ENCODE data around the gene HIKESHI. TPM values are rescaled to one million over a fixed set of nuclear protein-coding genes. Genes with fewer than 3 reads are reported as not detected.

Gene HIKESHI
- 22.2 and 34.9 TPM in 2 replicates for total RNA-seq (2014; rRNA removed; shearing (Covaris generic))
- 43.9 and 48.6 TPM in 2 replicates for total RNA-seq (2022)
- Bru-seq, nascent RNA: percentile 73 among the genes with signal in this experiment
- BruChase-seq, experiment 1, labeled RNA remaining after a 6-hour chase: percentile 71 among the genes with signal in this experiment
- BruChase-seq, experiment 2, labeled RNA remaining after a 2-hour chase: percentile 66 among the genes with signal in this experiment
- long read RNA-seq, transcript HIKESHI-201 (5 exons, 1,113 nt): major isoform, 57 of 87 reads
- long read RNA-seq, transcript HIKESHI-207 (4 exons, 1,694 nt): minor isoform, 9 of 87 reads
- long read RNA-seq, partial matches to known transcripts: 1 of 87 reads
- long read RNA-seq, other reads (novel, unspliced or antisense): 18 of 87 reads

DNA sequence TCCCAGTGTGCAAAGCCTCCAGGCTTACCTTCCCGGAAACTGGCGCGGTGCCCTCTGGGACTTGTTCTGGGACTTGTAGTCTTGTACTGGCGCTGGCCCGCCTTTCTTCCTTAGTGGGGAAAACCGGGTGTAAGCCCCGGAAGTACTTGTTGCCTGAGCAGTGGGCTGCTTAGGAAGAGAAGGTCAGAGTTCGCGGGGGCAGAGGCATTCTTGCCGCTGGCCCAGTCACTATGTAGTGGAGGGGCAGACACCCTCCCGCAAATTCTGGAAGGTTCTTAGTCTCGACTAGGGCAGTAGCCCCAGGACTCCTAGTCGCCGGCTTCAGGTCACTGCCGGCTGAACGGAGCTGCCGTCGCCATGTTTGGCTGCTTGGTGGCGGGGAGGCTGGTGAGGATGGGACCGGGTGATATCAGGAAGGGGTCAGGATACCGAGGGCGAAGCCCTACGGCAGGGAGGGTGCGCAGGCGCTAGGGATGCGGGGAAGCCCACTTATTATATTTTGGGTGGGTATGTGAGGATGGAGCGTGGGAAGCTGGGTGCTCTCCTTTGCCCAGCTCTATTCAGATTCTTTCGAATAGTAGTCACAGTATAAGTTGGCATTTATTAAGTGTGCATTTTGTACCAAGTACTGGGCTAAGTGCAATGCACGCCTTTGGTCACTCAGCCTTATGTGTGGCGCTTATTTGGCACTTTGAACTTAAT is at the start of gene HIKESHI:
Gene HIKESHI, plus strand, starts transcription at position 149 of the 702 bp plus-strand sequence. Its CDS starts 209 bp downstream, at position 358.
- no TSS peak for BruUV-seq (replicated peaks)
- intact Hi-C loops (cut with micrococcal nuclease; ENCODE audit: unreplicated experiment): loop anchor here (1.0 to 2.0 kb wide), 2 partner anchors 57 to 637 kb away; partner anchors contain the start of gene CREBZF
- H2AFZ ChIP-seq (ENCODE audit: low read length): peak within 1 kb of the TSS; percentile 94
- peak within 1 kb of the TSS; percentile 76 for H3K4me3 ChIP-seq (ENCODE audit: low read depth, low read length, poor library complexity, severe bottlenecking)
- CTCF ChIA-PET (ENCODE audit: unreplicated experiment): no interaction called here
- no peak for TF ChIP-seq EZH2phosphoT487 (IDR thresholded peaks at IDR 0.05; ENCODE audit: borderline replicate concordance, low read depth, low read length)
- TF ChIP-seq, protein P1, sequence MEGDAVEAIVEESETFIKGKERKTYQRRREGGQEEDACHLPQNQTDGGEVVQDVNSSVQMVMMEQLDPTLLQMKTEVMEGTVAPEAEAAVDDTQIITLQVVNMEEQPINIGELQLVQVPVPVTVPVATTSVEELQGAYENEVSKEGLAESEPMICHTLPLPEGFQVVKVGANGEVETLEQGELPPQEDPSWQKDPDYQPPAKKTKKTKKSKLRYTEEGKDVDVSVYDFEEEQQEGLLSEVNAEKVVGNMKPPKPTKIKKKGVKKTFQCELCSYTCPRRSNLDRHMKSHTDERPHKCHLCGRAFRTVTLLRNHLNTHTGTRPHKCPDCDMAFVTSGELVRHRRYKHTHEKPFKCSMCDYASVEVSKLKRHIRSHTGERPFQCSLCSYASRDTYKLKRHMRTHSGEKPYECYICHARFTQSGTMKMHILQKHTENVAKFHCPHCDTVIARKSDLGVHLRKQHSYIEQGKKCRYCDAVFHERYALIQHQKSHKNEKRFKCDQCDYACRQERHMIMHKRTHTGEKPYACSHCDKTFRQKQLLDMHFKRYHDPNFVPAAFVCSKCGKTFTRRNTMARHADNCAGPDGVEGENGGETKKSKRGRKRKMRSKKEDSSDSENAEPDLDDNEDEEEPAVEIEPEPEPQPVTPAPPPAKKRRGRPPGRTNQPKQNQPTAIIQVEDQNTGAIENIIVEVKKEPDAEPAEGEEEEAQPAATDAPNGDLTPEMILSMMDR (conservative IDR thresholded peaks at IDR 0.05; ENCODE audit: low read length): no peak
- peaks cover 36% of the 10 kb centered on the region for H3K79me2 ChIP-seq (ENCODE audit: insufficient read depth, low read depth, low read length)
- H3K36me3 ChIP-seq (ENCODE audit: insufficient read depth, low read length): peaks cover 15% of the 10 kb centered on the region
- peak; percentile 95 for DNase-seq (ENCODE audit: low spot score)
- peak within 1 kb of the TSS; percentile 85 for H3K4me2 ChIP-seq (ENCODE audit: low read length)
- H3K9me3 ChIP-seq (ENCODE audit: low read length): no peaks in the 10 kb centered on the region
- H4K20me1 ChIP-seq (ENCODE audit: insufficient read depth, low read length): peaks cover 9% of the 10 kb centered on the region; the same call in 1 of the 2 replicates
- peak within 1 kb of the TSS; percentile 43 for H3K27ac ChIP-seq (ENCODE audit: low read depth, low read length, poor library complexity, severe bottlenecking)
- peaks cover 15% of the 10 kb centered on the region for H3K4me1 ChIP-seq (ENCODE audit: insufficient read depth, low read length, poor library complexity, severe bottlenecking)
- POLR2A ChIA-PET: interaction anchor here (0.6 to 1.6 kb wide), 9 partner anchors 8 to 1190 kb away, joined by 3 to 5 read pairs (median 3); partner anchors contain the start of gene DLG2
- H3K9me2 ChIP-seq (ENCODE audit: insufficient read depth, low read length): no peaks in the 10 kb centered on the region

DNA sequence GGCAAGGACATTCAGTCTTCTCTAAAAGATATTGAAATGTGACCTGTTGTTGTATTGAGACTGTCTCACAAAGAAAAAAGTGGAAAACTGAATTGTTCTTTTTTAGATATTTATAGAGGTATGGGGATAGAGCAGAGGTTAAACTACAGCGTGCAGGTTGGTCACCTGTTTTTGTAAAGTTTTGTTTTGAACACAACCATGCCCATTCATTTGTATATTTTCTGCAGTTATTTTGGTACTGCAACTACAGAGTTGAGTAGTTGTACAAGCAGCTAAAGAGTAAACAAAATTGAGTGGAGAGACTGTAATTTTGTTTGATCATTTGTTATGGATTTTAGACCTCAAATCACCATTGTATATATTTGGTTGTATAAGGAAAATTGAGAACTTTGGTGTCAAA is 46.1 kb upstream of the HIKESHI start:
- H2AFZ ChIP-seq (ENCODE audit: low read length): no peak overlapping the region
- peaks cover 54% of the 10 kb centered on the region for H3K79me2 ChIP-seq (ENCODE audit: insufficient read depth, low read depth, low read length)
- BruUV-seq (replicated peaks): no TSS peak
- TF ChIP-seq, protein P1 (conservative IDR thresholded peaks at IDR 0.05; ENCODE audit: low read length): no peak
- no peak for TF ChIP-seq EZH2phosphoT487 (IDR thresholded peaks at IDR 0.05; ENCODE audit: borderline replicate concordance, low read depth, low read length)
- no peak for DNase-seq (ENCODE audit: low spot score)
- ChIA-PET POLR2A (interaction anchor here (1.5 kb wide), 1 partner anchor 29 kb away, joined by 5 read pairs; no protein-coding TSS in a partner anchor), CTCF (ENCODE audit: unreplicated experiment) (no interaction called here)
- H3K36me3 ChIP-seq (ENCODE audit: insufficient read depth, low read length): peaks cover 88% of the 10 kb centered on the region
- no peak overlapping the region for H3K4me2 ChIP-seq (ENCODE audit: low read length)
- intact Hi-C loops (cut with micrococcal nuclease; ENCODE audit: unreplicated experiment): no loop called here
- H3K4me1 ChIP-seq (ENCODE audit: insufficient read depth, low read length, poor library complexity, severe bottlenecking): peaks cover 6% of the 10 kb centered on the region
- H4K20me1 ChIP-seq (ENCODE audit: insufficient read depth, low read length): peaks cover 5% of the 10 kb centered on the region; the same call in 1 of the 2 replicates
- no peaks in the 10 kb centered on the region for H3K9me2 ChIP-seq (ENCODE audit: insufficient read depth, low read length)
- no peak overlapping the region for H3K27ac ChIP-seq (ENCODE audit: low read depth, low read length, poor library complexity, severe bottlenecking)
- no peak overlapping the region for H3K4me3 ChIP-seq (ENCODE audit: low read depth, low read length, poor library complexity, severe bottlenecking)
- no peaks in the 10 kb centered on the region for H3K9me3 ChIP-seq (ENCODE audit: low read length)

Data from OCI-LY7 (cell line).